Sciatic nerve (tissue), 2 donors: ENCODE data around the gene C6orf15. TPM values are rescaled to one million over a fixed set of nuclear protein-coding genes. Genes with fewer than 3 reads are reported as not detected.

Experiments used
- ATAC-seq: fragments of 200-7000 bp; cut with Tn5 transposase; one replicate; pipeline ENCODE4 v1.9.1; 2020; ENCODE audit warnings: mild to moderate bottlenecking, moderate library complexity
- DNase-seq: peaks from one replicate; pipeline ENCODE4 v3.0.0-alpha.2; 2020; ENCODE audit warnings: low spot score
- intact Hi-C: fragments of 100-400 bp; cut with DNase I; formaldehyde crosslinking; loops from one replicate; pipeline ENCODE4 v1.14.2; 2022
- total RNA-seq: library from RNA; stranded (reverse); fragmentation: NEBNext Ultra II Directional; extraction: Animal tissue kit (Norgen Biotek cat#: 25700); gene quantifications from one replicate; pipeline ENCODE4 v1.2.1, GENCODE V29; 2021
- donor health status: DM: no; HTN: no; CAD: no.
- donor health status: DM: no; HTN: no; CAD: no.

The C6orf15 gene
- not detected for total RNA-seq

DNA sequence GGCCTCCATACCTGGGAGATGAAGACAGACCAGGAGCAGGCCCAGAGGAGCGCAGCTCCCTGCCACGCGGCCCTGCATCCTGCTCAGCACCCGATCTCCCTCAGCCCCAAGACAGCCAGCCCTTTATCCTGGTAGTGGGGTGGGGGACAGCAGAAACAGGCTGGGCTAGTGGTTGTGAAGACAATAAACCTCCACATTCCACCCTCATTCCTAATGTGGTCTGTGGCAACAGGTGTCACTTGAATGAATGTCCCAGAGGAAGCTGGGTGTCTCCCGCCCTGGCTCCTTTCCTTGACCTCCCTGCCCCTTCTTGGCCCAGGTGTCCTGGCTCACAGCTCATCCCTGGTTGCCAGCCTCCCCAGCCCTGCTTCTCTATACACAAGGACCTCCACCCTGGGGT is at the start of gene C6orf15:
Gene C6orf15 (minus strand): TSS at position 98 of the 400 bp plus-strand sequence. CDS start 20 bp downstream, at position 78.
- DNase-seq = no peak
- intact Hi-C loops = no loop called here
- ATAC-seq = no peak

DNA sequence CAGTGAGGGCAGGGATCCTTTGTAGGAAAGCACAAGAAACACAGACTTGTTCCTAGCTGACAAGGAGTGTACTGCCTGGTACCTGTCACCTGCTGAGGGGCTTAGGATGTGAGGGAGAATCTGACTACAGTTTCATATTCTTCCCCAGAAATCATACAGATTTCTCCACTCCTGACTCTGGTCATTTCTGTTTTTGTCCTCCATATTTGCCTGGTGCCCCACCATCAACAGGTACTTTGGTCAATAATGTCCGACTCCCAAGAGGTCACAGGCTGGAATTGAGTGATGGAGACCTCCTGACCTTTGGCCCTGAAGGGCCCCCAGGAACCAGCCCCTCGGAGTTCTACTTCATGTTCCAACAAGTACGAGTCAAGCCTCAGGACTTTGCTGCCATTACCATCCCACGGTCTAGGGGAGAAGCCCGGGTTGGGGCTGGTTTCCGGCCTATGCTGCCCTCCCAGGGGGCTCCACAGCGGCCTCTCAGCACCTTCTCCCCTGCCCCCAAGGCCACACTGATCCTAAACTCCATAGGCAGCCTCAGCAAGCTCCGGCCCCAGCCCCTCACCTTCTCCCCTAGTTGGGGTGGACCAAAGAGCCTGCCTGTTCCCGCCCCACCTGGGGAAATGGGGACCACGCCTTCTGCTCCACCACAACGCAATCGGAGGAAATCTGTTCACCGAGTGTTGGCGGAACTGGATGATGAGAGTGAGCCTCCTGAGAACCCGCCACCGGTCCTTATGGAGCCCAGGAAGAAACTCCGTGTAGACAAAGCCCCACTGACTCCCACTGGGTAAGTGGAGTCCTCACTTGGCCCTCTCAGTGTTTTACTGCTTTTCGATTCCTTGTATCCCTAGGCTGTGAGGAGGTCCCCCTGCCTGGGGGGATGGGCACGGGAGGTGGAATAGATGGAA is 49.1 kb upstream of the C6orf15 start:
- DNase-seq (no peak), ATAC-seq (no peak)
- intact Hi-C loops = no loop called here

DNA sequence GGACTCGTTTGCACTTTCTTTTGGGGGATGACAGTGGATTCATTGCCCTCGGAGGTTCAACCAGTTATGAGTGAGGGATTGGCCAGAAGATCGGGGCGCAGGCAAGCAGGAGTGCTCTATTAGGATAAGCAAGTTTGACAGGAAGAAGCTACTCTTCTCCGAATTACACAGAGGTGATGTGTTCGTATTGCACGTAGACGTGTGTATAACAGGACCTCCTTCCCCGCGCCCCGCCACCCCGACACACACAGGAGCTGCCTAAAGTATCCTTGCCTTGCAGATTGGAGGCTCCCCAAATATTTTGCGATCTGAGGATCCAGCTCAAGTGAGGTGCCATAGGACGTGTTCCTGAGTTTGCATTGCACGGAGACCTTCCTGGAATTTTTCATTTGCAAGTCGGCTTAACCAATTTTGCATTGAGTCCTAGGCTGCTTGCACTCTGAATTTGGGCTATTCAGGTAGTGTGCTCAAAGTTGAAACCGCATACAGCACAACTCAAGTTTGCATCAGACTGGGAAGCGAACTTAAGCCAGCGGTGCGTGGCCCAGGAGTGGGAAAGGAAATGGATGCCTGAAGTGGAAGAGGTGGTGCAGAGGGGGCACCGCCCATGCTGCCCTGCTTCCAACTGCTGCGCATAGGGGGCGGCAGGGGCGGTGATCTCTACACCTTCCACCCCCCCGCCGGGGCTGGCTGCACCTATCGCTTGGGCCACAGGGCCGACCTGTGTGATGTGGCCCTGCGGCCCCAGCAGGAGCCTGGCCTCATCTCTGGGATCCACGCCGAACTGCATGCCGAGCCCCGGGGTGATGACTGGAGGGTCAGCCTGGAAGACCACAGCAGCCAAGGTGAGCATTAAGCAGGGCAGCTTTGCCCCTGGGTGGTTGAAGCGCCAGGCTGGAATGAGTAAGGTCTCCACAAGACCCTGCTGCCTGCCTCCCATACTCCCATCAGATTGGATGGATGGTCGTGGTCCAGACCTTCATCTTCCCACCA is 46.8 kb upstream of the C6orf15 start:
- DNase-seq (no peak), ATAC-seq (no peak)
- intact Hi-C loops = no loop called here

DNA sequence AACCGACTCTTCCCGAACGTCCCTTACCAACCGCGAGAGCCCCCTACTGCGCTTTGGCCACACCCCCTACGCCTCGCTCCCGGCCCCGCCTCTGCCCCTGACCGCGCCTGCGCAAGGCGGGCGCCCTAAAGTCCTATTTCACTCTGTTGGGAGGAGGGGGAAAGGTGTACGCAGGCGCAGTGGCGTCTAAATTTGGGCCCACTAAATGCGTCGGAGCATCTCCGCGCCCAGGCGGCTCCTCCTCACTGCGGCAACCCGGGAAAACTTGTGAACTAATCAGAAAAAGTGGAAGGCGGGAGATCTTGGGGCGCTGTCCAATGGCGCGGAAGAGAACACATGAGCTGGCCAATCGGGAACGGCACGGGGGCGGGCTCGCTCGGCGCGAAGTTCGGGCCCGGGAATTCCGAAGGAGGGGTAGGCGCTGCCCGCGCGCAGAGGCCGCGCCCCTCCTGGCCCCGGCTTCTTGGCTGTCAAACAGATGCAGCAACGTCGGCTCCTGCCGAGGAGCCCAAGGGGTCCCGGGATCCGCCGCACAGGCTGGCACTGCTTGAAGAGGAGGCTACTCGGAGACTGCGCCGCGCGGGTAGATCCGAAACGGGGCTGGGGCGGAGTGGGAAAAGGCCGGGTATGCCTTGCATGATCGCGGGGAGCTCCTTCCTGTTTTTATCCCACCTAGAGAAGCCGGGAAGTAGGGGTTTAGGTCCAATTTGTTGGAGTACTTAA is 45.9 kb upstream of the C6orf15 start, which contains the start of gene TCF19:
Gene TCF19 (plus strand): TSS at position 450 of the 723 bp plus-strand sequence. CDS start 881 bp downstream, outside the sequence.
- intact Hi-C loops = no loop called here
- DNase-seq (peak; percentile 100), ATAC-seq (peak; percentile 99)

DNA sequence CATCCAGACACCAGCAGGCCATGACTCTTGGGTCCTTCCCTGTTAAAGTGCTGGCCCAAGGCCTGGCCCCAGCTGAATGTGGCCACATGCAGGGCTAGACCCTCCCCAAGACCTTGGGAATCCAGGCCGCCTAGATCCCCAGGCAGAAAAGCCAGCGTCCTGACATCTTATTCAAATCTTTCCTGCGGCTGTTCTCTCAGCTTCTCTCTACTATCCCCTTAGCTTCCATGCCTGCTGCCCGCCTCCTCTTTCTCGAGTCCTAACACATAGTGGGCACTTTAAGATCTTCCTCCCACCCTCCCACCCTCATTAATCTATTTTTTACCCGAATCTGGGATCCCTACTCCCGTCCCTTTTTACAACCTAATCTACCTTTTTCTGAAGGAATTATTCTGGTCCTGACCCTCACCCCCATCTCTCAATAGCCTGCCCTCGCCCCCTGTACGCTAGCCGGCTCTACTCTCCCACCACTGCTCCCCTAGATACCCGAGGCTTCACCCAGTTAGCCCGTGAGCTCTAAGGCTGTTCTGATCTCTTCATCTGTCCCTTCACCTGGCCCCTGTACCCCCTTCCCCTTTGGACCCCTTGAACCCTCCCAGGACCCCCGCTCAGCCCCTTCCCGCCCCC is 45.3 kb upstream of the C6orf15 start, which contains the start of gene CCHCR1:
Gene CCHCR1 (minus strand): TSS at position 290 of the 627 bp plus-strand sequence. CDS start 202 bp downstream, at position 88.
- DNase-seq (no peak), ATAC-seq (no peak)
- intact Hi-C loops = no loop called here

DNA sequence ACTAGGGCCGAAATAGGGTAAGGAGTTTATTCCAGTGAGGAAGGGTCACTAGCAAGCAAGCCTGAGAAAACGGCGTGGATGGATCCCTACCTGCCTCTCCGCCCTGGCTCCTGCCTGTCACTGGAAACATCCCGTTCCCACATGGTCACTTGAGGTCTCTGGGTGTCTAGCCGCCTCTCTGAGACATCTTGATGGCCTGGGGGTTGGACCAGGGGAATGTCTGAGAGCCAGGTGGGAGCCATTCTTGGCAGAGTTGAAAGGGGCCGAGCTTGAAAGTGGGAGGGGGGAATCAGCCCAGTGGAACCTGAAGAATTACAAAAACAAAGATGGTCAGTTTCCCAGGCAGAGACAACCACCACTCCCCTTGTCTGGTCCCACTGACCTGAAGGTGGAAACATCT is 44.3 kb upstream of the C6orf15 start:
- DNase-seq = no peak
- no peak for ATAC-seq
- intact Hi-C loops = no loop called here

DNA sequence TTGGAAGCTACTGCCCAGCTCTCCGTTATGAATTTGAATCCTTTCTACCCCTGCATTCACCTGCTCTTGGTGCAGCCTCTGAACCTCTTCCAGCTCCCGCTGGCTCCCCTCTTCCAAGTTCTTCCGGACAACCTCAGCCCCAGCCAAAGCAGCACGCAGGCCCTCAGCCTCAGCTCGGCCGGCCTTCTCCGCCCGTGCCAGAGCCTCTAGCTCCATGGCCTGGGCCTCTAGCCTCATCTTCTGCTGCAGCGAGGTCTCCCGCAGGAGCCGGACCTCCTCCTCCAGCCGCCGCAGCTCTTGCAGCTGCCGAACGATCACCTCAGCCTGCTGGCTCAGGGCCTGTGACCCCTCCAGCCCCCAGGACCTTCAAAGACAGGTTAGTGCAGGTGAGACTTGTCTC is 42.1 kb upstream of the C6orf15 start:
- no peak for DNase-seq
- ATAC-seq = no peak
- intact Hi-C loops = no loop called here

DNA sequence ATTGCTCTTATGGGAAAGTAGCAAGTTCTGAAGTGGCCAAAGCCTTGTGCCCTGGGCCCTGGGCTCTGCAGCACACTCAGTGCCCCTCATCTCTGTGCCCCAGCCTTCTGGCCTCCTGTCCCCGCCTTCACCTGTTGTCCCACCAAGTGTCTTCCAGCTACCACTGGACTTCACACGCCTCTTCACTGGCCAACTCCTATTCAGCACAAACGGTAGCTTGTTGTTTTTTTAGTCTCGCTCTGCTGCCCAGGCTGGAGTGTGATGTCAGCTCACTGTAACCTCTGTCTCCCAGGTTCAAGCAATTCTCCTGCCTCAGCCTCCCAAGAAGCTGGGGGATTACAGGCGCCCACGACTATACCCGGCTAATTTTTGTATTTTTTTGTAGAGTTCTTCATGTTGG is 40.4 kb upstream of the C6orf15 start:
- intact Hi-C loops = no loop called here
- ATAC-seq (no peak), DNase-seq (no peak)

DNA sequence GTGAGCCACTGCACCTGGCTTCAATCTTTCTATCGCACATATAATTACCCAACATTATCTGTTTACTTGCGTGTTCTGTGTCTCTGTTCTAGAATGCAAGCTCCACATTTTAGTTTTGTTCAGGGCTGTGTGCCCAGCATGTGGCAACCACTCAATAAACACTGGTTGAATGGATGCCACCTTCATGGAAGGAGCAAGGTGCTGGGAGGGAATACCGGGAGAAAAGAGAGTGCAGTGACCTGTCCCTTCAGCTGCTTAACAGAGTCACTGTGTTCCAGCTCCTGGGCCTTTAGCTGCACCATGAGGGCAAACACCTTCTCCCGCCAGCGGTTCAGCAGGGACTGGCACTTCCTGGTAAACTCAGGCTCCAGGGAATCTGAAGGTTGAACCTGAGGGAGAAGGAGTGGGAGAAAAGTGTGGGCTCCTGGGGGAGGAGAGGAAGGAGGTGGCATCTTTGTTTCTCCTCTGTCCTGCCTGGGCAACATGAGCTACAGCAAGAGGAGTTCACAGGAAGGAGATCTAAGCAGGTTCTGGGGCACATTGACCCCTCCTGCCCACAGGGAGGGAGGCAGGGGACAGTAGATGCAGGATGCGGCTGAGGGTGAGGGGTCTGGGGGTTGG is 37.6 kb upstream of the C6orf15 start:
- ATAC-seq (no peak), DNase-seq (no peak)
- intact Hi-C loops = no loop called here

DNA sequence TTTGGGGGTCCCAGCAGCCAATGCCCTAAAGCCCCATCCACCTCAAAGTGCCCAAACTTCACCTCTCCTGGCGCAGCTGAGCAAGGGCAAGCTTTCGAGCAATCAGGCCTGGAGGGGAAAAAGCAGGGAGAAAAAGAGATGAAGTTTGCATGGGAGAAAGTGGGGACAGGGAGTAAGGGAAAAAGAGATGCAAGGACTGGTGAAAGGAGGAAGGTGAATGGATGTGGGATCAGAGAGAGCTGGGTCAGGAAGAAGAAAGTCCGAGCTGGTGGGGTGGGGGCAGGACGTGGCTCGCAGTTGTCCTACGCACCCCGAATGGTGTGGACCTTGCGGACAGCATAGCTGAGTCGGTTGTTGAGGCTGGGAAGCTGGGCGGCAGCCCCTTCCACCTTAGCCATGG is 33.0 kb upstream of the C6orf15 start:
- ATAC-seq (no peak), DNase-seq (no peak)
- intact Hi-C loops = no loop called here

DNA sequence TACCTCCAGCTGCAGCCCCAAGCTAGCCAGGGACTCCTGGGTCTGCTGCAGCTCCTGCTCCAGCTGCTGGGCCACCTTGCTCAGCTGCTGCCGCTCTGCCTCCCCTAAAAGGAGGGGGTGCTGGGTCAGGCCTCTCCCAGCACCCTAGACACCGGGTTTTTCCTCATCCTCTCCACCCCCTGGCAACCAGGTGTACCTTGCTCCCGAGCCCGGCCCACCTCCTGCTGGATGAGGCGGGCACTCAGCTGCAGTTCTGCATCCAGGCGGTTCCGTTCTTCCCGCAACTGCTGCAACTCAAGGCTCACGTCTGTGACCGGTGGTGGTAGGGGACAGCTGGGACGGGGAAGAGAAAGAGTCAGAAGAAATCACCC is 32.6 kb upstream of the C6orf15 start:
- DNase-seq (no peak), ATAC-seq (no peak)
- intact Hi-C loops = no loop called here

DNA sequence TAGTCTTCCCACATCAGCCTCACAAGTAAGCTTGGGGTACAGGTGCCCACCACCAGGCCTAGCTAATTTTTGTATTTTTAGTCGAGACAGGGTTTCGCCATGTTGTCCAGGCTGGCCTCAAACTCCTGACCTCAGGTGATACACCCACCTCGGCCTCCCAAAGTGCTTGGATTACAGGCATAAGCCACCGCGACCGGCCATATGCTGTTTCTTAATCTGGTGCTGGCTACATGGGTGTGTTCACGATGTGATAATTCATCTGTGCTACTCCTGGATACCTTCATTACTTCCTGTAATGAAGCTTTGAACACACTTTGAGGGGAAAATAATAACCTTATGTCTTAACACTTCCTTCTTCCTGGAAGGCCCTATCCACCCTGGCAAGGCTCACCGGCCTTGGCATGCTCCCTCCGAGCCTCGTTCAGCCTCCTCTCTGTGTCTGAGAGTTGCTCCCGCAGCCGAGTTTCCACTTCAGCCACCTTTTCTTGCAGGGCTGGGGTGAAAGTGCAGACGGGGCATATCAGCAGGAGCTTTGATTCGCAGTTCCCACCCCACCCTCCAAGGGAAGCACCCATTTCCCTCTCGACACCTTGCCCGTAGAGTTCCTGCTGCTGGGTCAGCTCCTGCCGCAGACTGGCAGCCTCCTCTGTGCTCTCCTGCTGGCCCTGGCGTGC is 32.1 kb upstream of the C6orf15 start:
- intact Hi-C loops = no loop called here
- no peak for ATAC-seq
- no peak for DNase-seq

DNA sequence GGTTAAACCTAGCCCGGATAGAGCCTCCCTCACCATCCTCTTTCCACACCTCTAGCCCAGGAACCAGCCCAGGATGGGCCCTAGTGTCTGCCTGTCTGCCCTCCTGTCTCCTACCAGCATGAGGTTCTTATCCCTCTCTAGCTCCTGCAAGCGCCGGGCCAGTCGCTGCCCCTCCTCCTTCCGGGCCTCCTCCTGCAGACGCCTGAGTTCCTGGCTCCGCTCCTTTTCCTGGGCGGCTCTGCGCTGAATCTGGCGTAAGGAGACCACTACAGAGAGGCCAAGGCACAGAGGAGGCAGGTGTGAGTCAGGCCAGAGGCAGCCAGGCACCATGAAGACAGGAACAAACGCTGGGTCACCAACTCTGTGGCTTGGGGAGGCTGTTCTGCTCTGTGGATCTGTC is 30.8 kb upstream of the C6orf15 start:
- peak; percentile 88 for ATAC-seq
- intact Hi-C loops = no loop called here
- DNase-seq = peak; percentile 78

DNA sequence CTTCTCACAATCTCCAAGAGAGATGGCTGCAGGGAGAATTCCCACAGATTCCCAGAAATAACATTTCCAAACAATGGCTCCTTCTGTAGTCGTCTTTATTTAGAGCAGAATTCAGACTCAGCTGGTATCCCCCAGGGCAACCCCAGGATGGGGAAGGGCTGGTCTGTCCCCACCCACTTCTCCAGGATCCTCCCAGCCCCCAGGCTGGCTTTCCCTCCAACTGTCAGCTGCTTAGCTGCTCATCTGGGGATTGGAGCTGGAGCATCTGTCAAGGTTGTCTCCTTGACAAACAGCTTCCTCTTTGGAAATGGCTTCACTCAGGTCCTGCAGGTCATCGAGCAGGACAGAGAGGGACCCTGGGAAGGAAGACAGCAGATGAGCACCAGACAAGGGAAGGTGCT is 30.0 kb upstream of the C6orf15 start:
- intact Hi-C loops = no loop called here
- peak; percentile 76 for ATAC-seq

DNA sequence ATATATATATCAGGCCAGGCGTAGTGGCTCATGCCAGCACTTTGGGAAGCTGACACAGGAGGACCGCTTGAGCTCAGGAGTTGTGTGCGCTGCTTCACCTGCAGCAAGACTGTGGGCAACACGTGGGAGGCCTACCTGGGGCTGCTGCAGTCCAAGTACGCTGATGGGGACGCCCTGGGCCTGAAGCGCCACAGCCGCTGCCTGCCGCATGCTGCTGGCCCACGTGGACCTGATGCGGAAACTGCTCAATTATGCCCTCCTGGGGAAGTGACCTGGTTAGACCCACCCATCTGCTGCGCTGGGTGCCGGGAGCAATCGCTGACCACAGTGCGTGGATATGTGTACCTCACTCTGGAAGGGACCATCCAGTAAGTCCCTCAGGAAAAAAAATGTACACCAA is 28.3 kb upstream of the C6orf15 start:
- DNase-seq (no peak), ATAC-seq (no peak)

More for the DNA sequence above, 30.0 kb upstream of the C6orf15 start:
- DNase-seq = no peak

DNA sequence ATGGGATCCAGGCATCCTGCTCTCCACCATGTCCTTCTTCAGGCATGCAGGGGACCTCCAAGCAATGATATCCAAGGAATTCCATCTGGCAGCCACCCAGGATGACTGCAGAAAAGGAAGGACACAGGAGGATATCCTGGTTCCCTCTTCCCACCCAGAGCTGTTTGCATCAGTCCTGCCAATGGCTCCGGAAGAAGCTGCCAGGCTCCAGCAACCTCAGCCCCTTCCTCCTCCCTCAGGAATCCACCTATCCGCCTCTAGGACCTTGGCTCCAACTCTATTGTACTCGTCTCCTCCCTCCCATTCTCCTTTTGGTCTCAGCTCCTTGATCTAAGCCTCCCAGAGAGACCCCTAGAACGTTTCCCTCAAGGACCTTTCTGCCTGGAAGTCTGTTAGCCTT is 27.2 kb upstream of the C6orf15 start:
- DNase-seq (no peak), ATAC-seq (no peak)
- intact Hi-C loops = loop anchor here (5.0 to 10.0 kb wide), 2 partner anchors 55 to 228 kb away; no protein-coding TSS in a partner anchor

More for the DNA sequence above, 28.3 kb upstream of the C6orf15 start:
- intact Hi-C loops = no loop called here

DNA sequence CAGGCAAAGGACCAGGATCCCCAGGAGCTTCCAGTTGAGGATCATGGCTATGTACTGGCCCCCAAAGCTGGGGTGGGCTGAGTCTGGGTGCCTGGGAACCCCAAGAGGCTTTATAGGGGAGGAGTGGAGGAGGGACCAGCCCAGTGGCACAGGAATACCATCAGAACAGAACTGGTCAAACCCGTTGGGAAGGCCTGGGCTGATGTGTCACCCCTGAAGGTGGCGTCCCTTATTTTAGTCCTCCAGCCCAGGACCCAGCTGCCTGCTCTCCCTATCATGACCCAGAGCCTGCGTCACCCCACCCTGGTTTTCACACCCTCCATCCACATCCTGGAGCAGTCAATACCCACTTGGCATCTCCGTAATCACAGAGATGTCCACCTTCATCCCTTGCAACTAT is 26.6 kb upstream of the C6orf15 start, which contains the start of gene PSORS1C2:
Gene PSORS1C2 (minus strand): TSS at position 85 of the 400 bp plus-strand sequence. CDS start 40 bp downstream, at position 45.
- DNase-seq = no peak
- intact Hi-C loops = loop anchor here (5.0 to 10.0 kb wide), 2 partner anchors 56 to 228 kb away; no protein-coding TSS in a partner anchor

More for the DNA sequence above, 26.6 kb upstream of the C6orf15 start, which contains the start of gene PSORS1C2:
- no peak for ATAC-seq
